OCI-LY3 (cell line): ENCODE measurements around the gene RTL10.

Experiments
- EZH2phosphoT487 ChIP-seq: fragments of 200-600 bp; shearing (Covaris generic); IDR thresholded peaks from 2 replicates; pipeline ENCODE4 v1.6.1; 2018; ENCODE audit warnings: antibody characterized with exemption, mixed run types, low read depth
- TF ChIP-seq, protein P1 (sequence below): fragments of 200-600, 300-600 bp; sonication (generic); IDR thresholded peaks from 2 replicates; pipeline ENCODE4 v1.5.1; 2014; ENCODE audit warnings: antibody characterized with exemption, low read length, low read depth

DNA sequence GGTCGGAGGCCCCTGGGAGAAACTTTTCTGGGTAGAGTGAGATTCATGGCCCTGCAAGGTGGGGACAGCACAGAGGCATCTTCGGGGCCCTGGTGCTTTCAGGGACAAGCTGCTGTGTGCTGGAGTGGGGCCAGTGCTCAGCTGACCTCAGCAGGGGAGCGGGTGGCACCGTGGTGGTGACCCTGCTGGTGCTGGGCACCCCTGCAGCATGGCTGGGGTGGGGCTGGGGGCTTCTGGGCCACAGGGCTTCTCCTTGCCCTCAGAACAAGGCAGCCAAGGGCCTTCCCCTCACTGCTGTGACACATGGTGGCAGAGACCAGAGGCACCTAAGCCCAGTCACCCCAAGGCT lies 24.9 kb upstream of the RTL10 start:
- TF ChIP-seq, protein P1, sequence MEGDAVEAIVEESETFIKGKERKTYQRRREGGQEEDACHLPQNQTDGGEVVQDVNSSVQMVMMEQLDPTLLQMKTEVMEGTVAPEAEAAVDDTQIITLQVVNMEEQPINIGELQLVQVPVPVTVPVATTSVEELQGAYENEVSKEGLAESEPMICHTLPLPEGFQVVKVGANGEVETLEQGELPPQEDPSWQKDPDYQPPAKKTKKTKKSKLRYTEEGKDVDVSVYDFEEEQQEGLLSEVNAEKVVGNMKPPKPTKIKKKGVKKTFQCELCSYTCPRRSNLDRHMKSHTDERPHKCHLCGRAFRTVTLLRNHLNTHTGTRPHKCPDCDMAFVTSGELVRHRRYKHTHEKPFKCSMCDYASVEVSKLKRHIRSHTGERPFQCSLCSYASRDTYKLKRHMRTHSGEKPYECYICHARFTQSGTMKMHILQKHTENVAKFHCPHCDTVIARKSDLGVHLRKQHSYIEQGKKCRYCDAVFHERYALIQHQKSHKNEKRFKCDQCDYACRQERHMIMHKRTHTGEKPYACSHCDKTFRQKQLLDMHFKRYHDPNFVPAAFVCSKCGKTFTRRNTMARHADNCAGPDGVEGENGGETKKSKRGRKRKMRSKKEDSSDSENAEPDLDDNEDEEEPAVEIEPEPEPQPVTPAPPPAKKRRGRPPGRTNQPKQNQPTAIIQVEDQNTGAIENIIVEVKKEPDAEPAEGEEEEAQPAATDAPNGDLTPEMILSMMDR = no peak
- no peak for TF ChIP-seq EZH2phosphoT487
